Uterus (tissue), 4 donors: Measurements from ENCODE around the gene TRH. TPM values are rescaled to one million over a fixed set of nuclear protein-coding genes. Genes with fewer than 3 reads are reported as not detected.
"Not testable (repeated sequence)": the region's sequence is repeated elsewhere in the genome, so short reads cannot be mapped to it uniquely, and the experiment has no call there.

Experiments
- DNase-seq, 2 donors: peaks; one replicate each; pipeline ENCODE4 v3.0.0-alpha.2; 2019 to 2020
- H3K27ac ChIP-seq, 2 donors: fragments of 200-600 bp; sonication (generic); 1 replicate in 1 of 2; 2 replicates in 1 of 2; pipeline ENCODE4 v1.5.1; 2016 to 2018
- H3K27me3 ChIP-seq, 2 donors: fragments of 200-600 bp; sonication (generic); one replicate each; pipeline ENCODE4 v1.5.1; 2018 to 2019; ENCODE audit warnings: control low read depth in 1 of 2
- H3K36me3 ChIP-seq, 2 donors: fragments of 200-600 bp; sonication (generic); one replicate each; pipeline ENCODE4 v1.5.1; 2019; ENCODE audit warnings: control low read depth in 1 of 2
- H3K4me1 ChIP-seq, 2 donors: fragments of 200-600 bp; sonication (generic); one replicate each; pipeline ENCODE4 v1.5.1; 2018 to 2019; ENCODE audit warnings: control low read depth in 1 of 2
- H3K4me3 ChIP-seq, 2 donors: fragments of 200-600 bp; sonication (generic); 1 replicate in 1 of 2; 2 replicates in 1 of 2; pipeline ENCODE4 v1.5.1; 2018 to 2019; ENCODE audit warnings: mild to moderate bottlenecking in 1 of 2
- H3K9me3 ChIP-seq, 2 donors: fragments of 200-600 bp; sonication (generic); one replicate each; pipeline ENCODE4 v1.5.1; 2019; ENCODE audit warnings: control low read depth in 1 of 2
- POLR2A ChIP-seq, 2 donors: fragments of 450-650 bp; IDR thresholded peaks; one replicate each; pipeline ENCODE4 v1.6.1; 2016; ENCODE audit warnings: antibody characterized with exemption in 2 of 2, mild to moderate bottlenecking in 1 of 2, moderate library complexity in 1 of 2
- intact Hi-C: fragments of 100-400 bp; cut with DNase I; formaldehyde crosslinking; loops from one replicate; pipeline ENCODE4 v1.15.1; 2023; ENCODE audit warnings: low total_unique reads
- total RNA-seq, 4 donors: library from RNA; depleted of rRNA in 3 of 4; stranded (reverse); fragments of >200 nt in 3 of 4; gene quantifications; one replicate each; pipeline versions ENCODE4 v1.1.0 to v1.2.4, GENCODE V29; 2014 to 2023
- TF ChIP-seq, protein P1 (sequence below), 4 experiments: fragments of 200-600 bp in 2 of 4; fragments of 450-650 bp in 2 of 4; sonication (generic) in 2 of 4; IDR thresholded peaks; one replicate each; pipeline ENCODE4 v1.5.1; 2016 to 2019; ENCODE audit warnings: antibody characterized with exemption in 4 of 4, mild to moderate bottlenecking in 2 of 4, moderate library complexity in 1 of 4
- donor health status: DM: yes; HTN: yes; CAD: no.

The TRH gene
- total RNA-seq, 4 donors from 2014 or later = 0.37 TPM; not detected in 3

DNA sequence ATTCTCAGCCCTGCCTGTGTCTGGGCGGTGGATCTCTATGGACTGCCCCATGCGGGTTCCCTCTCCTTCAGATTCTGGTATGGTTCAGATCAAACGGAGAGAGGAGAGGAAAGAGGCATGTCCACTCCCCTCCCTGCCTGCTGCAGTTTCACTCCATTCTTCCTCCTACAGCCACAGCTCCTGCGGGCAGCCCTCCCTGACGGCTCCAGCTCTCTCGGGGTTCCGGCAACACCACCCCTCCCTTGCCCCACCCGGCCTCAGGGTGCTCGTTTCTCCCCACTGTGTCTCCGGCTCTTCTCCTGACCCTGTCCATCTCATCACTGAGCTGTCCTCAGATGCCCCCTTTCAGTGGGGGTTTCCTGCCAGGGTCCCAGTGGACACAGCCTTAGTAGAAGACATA is 13.9 kb downstream of the TRH start:
- no peak for DNase-seq
- TF ChIP-seq, protein P1, sequence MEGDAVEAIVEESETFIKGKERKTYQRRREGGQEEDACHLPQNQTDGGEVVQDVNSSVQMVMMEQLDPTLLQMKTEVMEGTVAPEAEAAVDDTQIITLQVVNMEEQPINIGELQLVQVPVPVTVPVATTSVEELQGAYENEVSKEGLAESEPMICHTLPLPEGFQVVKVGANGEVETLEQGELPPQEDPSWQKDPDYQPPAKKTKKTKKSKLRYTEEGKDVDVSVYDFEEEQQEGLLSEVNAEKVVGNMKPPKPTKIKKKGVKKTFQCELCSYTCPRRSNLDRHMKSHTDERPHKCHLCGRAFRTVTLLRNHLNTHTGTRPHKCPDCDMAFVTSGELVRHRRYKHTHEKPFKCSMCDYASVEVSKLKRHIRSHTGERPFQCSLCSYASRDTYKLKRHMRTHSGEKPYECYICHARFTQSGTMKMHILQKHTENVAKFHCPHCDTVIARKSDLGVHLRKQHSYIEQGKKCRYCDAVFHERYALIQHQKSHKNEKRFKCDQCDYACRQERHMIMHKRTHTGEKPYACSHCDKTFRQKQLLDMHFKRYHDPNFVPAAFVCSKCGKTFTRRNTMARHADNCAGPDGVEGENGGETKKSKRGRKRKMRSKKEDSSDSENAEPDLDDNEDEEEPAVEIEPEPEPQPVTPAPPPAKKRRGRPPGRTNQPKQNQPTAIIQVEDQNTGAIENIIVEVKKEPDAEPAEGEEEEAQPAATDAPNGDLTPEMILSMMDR (IDR thresholded peaks at IDR 0.05) = no peak
- no peak for TF ChIP-seq POLR2A (IDR thresholded peaks at IDR 0.05)

DNA sequence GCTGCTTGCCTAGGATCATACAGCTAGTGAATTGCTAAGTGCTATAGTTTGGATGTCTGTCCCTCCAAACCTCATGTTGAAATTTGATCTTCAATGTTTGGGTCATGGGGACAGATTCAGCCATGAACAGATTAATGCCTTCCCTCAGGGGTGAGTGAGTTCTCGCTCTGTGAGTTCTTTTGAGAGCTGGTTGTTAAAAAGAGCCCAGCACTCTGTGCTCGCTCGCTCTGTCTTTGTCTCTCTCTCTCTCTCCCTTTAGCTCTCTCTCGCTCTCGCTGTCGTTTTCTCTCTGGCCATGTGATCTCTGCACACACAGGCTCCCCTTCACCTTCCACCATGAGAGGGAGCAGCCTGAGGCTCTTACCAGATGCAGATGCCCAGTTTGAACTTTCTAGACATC is 14.9 kb downstream of the TRH start:
- no peak for DNase-seq
- no peaks in the 10 kb centered on the region for H3K36me3 ChIP-seq
- no peak overlapping the region for H3K4me3 ChIP-seq
- TF ChIP-seq, protein P1 (IDR thresholded peaks at IDR 0.05) = no peak
- TF ChIP-seq POLR2A (IDR thresholded peaks at IDR 0.05) = no peak
- no peak overlapping the region for H3K27ac ChIP-seq
- H3K4me1 ChIP-seq = no peaks in the 10 kb centered on the region
- H3K27me3 ChIP-seq = no peaks in the 10 kb centered on the region
- H3K9me3 ChIP-seq = no peaks in the 10 kb centered on the region
- intact Hi-C loops = no loop called here

More for the DNA sequence above, 13.9 kb downstream of the TRH start:
- H3K4me1 ChIP-seq = no peaks in the 10 kb centered on the region
- H3K27ac ChIP-seq = no peak overlapping the region
- intact Hi-C loops = no loop called here
- no peak overlapping the region for H3K4me3 ChIP-seq
- H3K9me3 ChIP-seq = no peaks in the 10 kb centered on the region
- no peaks in the 10 kb centered on the region for H3K36me3 ChIP-seq
- H3K27me3 ChIP-seq = no peaks in the 10 kb centered on the region

DNA sequence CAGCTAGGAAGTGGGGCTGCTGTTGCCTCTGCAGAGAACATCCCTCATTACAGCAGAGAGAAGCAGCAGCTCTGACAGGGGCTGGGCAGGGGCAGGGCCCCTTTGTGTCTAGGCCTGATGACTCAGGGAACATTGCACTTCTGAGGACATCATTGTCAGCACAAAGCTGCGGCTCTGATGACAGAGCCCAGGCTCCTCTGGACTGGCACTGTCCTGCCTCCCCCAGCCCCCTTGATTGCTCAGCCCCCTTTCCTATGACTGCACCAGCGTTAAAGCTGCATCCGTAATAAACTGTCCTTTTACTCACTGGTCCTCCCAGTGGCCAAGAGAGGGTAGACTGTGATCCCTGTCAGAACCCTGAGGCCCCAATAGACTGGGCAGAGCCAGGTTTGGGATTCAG is 18.3 kb downstream of the TRH start:
- no peak overlapping the region for H3K27ac ChIP-seq
- no peak for TF ChIP-seq POLR2A (IDR thresholded peaks at IDR 0.05)
- TF ChIP-seq, protein P1 (IDR thresholded peaks at IDR 0.05) = no peak
- H3K9me3 ChIP-seq = no peaks in the 10 kb centered on the region
- H3K4me3 ChIP-seq = no peak overlapping the region
- no peak for DNase-seq
- no peaks in the 10 kb centered on the region for H3K27me3 ChIP-seq
- H3K4me1 ChIP-seq = no peaks in the 10 kb centered on the region
- H3K36me3 ChIP-seq = no peaks in the 10 kb centered on the region
- intact Hi-C loops = no loop called here

DNA sequence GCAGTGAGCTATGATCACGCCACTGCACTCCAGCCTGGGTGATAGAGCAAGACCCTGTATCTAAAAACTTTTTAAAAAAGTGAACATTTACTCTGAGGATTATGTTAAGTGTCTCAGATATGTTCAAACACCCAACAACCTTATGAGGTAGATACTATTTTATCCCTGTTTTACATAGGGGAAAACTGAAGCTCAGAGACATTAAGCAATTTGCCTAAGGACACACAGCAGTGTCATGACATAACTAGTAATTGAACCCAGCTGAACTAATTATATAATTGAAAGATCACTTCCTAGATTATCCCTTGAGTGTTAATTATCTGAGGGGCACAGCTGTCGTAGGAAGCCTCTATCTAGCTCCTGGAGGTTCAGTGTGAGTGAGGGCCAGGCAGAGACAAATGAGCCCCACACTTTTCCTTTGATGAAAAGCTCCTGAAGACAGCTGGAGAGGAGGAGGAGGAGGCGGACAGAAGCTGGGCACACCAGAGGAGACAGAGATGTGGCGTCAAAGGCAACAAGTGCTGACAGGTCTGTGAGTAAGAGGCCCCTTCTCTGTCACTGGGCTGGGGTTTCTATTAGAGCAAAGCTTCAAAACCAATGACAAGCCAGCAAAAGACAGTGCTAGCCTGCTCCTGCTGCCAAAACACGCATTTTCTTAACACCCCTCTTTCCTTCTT is 20.5 kb downstream of the TRH start:
- Histone ChIP-seq H3K36me3 (no peaks in the 10 kb centered on the region), H3K27ac (no peak overlapping the region), H3K27me3 (no peaks in the 10 kb centered on the region), H3K4me3 (no peak overlapping the region), H3K4me1 (no peaks in the 10 kb centered on the region), H3K9me3 (no peaks in the 10 kb centered on the region)
- TF ChIP-seq POLR2A (IDR thresholded peaks at IDR 0.05) = no peak
- TF ChIP-seq, protein P1 (IDR thresholded peaks at IDR 0.05) = no peak
- intact Hi-C loops = no loop called here
- no peak for DNase-seq

DNA sequence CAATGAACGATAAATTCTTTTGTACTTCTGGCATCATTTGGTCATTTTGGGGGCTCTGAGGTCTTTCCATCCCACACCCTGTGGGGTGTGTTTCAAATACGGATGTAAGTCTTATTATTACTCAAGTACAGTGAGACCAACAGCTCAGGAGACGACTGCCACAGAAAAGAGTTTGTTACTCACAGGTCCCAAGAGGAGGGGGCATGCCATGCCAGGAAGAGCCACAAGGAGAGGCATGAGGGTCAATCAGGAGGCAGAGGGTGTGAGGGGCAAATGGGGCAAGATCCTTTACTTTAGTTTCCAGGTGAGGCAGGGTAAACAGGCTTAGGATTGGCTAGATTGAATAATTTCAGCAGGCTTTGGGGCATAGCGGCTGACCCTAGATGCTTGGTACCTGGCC is 21.6 kb downstream of the TRH start:
- TF ChIP-seq, protein P1 (IDR thresholded peaks at IDR 0.05) = no peak
- no peak for TF ChIP-seq POLR2A (IDR thresholded peaks at IDR 0.05)
- Histone ChIP-seq H3K4me3 (no peak overlapping the region), H3K27me3 (no peaks in the 10 kb centered on the region), H3K4me1 (no peaks in the 10 kb centered on the region), H3K27ac (no peak overlapping the region), H3K9me3 (no peaks in the 10 kb centered on the region), H3K36me3 (no peaks in the 10 kb centered on the region)
- intact Hi-C loops = no loop called here
- no peak for DNase-seq

DNA sequence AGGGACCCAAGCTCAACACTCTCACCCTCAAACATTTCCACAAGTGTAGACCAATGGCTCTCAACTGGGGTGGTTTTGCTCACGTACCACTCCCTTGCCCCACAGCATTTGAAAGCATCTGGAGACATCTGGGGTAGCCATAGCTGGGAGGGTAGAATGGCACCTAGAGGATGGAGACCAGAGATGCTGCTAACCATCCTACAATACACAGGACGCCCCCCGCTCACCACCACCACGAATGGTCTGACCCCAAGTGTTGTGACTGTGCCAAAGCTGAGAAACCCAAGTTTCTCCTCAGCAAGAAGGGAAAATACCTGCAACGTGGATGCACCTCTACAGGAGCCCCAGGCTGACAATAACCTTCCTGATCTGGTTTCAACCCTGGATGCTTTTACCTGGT is 24.7 kb downstream of the TRH start:
- H3K4me1 ChIP-seq, intact Hi-C loops, DNase-seq, H3K4me3 ChIP-seq, H3K27me3 ChIP-seq, H3K36me3 ChIP-seq, H3K27ac ChIP-seq, H3K9me3 ChIP-seq: not testable (repeated sequence)
